Stomach (tissue), 4 donors: ENCODE data around the gene CD81.

ENCODE experiments used
- EP300 ChIP-seq: sonication (generic); formaldehyde crosslinking; IDR thresholded peaks from one replicate; pipeline ENCODE4 v1.6.1; 2017; ENCODE audit warnings: antibody characterized with exemption
- POLR2A ChIP-seq, 4 donors: fragments of 450-650 bp; IDR thresholded peaks; one replicate each; pipeline ENCODE4 v1.6.1; 2016; ENCODE audit warnings: antibody characterized with exemption in 4 of 4, control low read depth in 2 of 4, mild to moderate bottlenecking in 1 of 4, moderate library complexity in 1 of 4
- TF ChIP-seq, protein P1 (sequence below), 7 experiments: fragments of 450-650 bp in 4 of 7; fragments of 200-600 bp in 3 of 7; sonication (generic) in 3 of 7; IDR thresholded peaks; one replicate each; pipeline ENCODE4 v1.5.1; 2016 to 2019; ENCODE audit warnings: antibody characterized with exemption in 7 of 7, control low read depth in 2 of 7, mild to moderate bottlenecking in 1 of 7

DNA sequence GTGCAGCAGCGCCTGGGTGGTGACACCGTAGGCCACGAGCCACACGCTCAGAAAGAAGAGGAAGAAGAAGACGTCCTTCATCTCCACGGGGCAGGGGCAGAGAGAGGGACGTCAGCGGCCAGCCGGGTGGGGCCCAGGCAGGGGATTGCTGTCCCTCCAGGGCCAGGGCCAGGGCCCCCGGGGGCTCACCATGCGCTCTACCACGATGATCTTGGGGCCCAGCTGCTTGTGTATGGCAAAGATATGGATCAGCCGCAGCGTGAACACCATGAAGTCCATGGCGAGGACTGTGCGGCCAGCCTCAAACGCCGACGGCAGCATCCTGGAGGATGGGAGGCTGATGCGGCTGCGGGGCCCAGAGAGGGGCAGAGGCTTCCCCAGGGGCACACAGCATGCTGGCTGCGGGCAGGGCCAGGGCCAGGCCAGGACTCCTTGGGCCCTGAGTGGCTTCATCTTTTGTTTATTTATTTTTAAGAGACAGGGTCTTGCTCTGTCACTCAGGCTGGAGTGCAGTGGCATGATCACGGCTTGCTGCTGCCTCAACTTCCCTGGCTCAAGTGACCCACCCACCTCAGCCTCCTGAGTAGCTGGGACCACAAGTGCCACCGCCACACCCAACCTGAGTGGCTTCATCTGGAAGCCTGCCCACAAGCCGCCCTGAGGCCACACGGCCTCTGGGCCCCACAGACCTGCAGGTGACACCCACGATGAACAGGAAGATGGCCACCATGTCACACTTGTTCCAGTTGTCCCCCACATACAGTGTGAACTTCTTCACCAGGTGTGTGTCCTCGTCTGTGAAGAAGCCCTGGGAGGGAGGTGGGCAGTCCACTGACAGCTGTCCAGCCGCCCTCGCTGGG is 34.6 kb downstream of the CD81 start:
- TF ChIP-seq, protein P1, sequence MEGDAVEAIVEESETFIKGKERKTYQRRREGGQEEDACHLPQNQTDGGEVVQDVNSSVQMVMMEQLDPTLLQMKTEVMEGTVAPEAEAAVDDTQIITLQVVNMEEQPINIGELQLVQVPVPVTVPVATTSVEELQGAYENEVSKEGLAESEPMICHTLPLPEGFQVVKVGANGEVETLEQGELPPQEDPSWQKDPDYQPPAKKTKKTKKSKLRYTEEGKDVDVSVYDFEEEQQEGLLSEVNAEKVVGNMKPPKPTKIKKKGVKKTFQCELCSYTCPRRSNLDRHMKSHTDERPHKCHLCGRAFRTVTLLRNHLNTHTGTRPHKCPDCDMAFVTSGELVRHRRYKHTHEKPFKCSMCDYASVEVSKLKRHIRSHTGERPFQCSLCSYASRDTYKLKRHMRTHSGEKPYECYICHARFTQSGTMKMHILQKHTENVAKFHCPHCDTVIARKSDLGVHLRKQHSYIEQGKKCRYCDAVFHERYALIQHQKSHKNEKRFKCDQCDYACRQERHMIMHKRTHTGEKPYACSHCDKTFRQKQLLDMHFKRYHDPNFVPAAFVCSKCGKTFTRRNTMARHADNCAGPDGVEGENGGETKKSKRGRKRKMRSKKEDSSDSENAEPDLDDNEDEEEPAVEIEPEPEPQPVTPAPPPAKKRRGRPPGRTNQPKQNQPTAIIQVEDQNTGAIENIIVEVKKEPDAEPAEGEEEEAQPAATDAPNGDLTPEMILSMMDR (IDR thresholded peaks at IDR 0.05), result no peak
- no peak for TF ChIP-seq POLR2A (IDR thresholded peaks at IDR 0.05)
- no peak for TF ChIP-seq EP300
